DND-41 (cell line): Measurements from ENCODE around the gene AFF4.

Experiments used
- ATAC-seq: fragments of 200-7000 bp; cut with Tn5 transposase; 3 replicates; pipeline ENCODE4 v1.9.1; 2021; ENCODE audit warnings: low read depth; ENCODE audit not compliant: insufficient read depth
- DNase-seq: peaks from one replicate; pipeline ENCODE4 v3.0.0-alpha.2; 2020
- H2AFZ ChIP-seq: 2 replicates; pipeline ENCODE4 v1.6.0; 2012; ENCODE audit warnings: low read depth, low read length
- H3K27ac ChIP-seq: 2 replicates; pipeline ENCODE4 v1.5.1; 2012; ENCODE audit warnings: low read length, inconsistent platforms
- H3K27me3 ChIP-seq: fragments of 200-600 bp; sonication (generic); 2 replicates; pipeline ENCODE4 v1.6.0; 2012; ENCODE audit warnings: low read length, mild to moderate bottlenecking, inconsistent platforms; ENCODE audit not compliant: insufficient read depth, poor library complexity
- H3K36me3 ChIP-seq: 2 replicates; pipeline ENCODE4 v1.5.1; 2012; ENCODE audit warnings: low read length, inconsistent platforms; ENCODE audit not compliant: insufficient read depth
- H3K4me1 ChIP-seq: 2 replicates; pipeline ENCODE4 v1.5.1; 2012; ENCODE audit warnings: mild to moderate bottlenecking, low read length; ENCODE audit not compliant: insufficient read depth
- H3K4me2 ChIP-seq: 2 replicates; pipeline ENCODE4 v1.6.0; 2012; ENCODE audit warnings: mild to moderate bottlenecking, moderate library complexity, low read length, inconsistent platforms; ENCODE audit not compliant: insufficient read depth
- H3K4me3 ChIP-seq, 2 experiments: fragments of 200-600 bp in 1 of 2; shearing (Covaris generic) in 1 of 2; 2 replicates each; pipeline ENCODE4 v1.5.1; 2012 to 2016; ENCODE audit warnings: inconsistent platforms in 2 of 2, low read length in 2 of 2, mild to moderate bottlenecking in 2 of 2, low read depth in 1 of 2, moderate library complexity in 1 of 2
- H3K79me2 ChIP-seq: 2 replicates; pipeline ENCODE4 v1.6.0; 2012; ENCODE audit warnings: low read length, inconsistent platforms; ENCODE audit not compliant: insufficient read depth
- H3K9ac ChIP-seq: 2 replicates; pipeline ENCODE4 v1.6.0; 2012; ENCODE audit warnings: low read depth, mild to moderate bottlenecking, inconsistent platforms, low read length, moderate library complexity
- H3K9me3 ChIP-seq: 2 replicates; pipeline ENCODE4 v1.5.1; 2012; ENCODE audit warnings: low read length, moderate library complexity, mild to moderate bottlenecking, inconsistent platforms; ENCODE audit not compliant: insufficient read depth, severe bottlenecking
- H4K20me1 ChIP-seq: 2 replicates; pipeline ENCODE4 v1.6.0; 2012; ENCODE audit warnings: low read length; ENCODE audit not compliant: insufficient read depth
- EZH2 ChIP-seq: IDR thresholded peaks from 3 replicates; pipeline ENCODE4 v1.6.1; 2012; ENCODE audit warnings: borderline replicate concordance, low read depth, mild to moderate bottlenecking, moderate library complexity, low read length, inconsistent platforms; ENCODE audit not compliant: severe bottlenecking
- TF ChIP-seq, protein P1 (sequence below): IDR thresholded peaks from 2 replicates; pipeline ENCODE4 v1.5.1; 2012; ENCODE audit warnings: borderline replicate concordance, low read length, moderate library complexity, mild to moderate bottlenecking; ENCODE audit not compliant: poor library complexity, severe bottlenecking; ENCODE audit errors: extremely low read depth

AFF4 gene

DNA sequence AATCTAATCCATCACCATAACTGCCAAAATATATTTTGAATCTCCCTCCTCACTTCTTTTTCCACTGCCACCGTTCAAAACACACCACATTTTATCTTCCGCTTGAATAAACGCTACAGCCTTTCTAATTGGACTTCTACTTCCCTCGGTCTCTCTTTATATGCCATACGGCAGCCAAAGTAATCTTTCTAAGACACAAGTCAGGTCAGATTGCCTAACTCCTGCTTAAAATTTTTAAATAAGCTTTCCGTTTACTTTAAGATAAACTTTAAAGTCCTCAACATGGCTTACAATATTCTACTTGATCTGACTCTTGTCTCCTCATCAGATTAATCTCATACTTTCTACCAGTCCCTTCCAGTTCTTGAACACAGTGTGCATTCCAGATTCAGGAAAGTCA, 9.7 kb downstream of the AFF4 start:
- H3K27ac ChIP-seq: no peak overlapping the region
- H4K20me1 ChIP-seq: peaks cover 55% of the 10 kb centered on the region
- peaks cover 93% of the 10 kb centered on the region for H3K79me2 ChIP-seq
- H3K27me3 ChIP-seq: no peaks in the 10 kb centered on the region
- ATAC-seq (no peak), DNase-seq (no peak)
- no peak for TF ChIP-seq EZH2
- TF ChIP-seq, protein P1, sequence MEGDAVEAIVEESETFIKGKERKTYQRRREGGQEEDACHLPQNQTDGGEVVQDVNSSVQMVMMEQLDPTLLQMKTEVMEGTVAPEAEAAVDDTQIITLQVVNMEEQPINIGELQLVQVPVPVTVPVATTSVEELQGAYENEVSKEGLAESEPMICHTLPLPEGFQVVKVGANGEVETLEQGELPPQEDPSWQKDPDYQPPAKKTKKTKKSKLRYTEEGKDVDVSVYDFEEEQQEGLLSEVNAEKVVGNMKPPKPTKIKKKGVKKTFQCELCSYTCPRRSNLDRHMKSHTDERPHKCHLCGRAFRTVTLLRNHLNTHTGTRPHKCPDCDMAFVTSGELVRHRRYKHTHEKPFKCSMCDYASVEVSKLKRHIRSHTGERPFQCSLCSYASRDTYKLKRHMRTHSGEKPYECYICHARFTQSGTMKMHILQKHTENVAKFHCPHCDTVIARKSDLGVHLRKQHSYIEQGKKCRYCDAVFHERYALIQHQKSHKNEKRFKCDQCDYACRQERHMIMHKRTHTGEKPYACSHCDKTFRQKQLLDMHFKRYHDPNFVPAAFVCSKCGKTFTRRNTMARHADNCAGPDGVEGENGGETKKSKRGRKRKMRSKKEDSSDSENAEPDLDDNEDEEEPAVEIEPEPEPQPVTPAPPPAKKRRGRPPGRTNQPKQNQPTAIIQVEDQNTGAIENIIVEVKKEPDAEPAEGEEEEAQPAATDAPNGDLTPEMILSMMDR: no peak
- no peak overlapping the region for H3K4me3 ChIP-seq
- no peak overlapping the region for H3K4me2 ChIP-seq
- H2AFZ ChIP-seq: no peak overlapping the region
- H3K4me1 ChIP-seq: no peaks in the 10 kb centered on the region
- H3K36me3 ChIP-seq: peaks cover 14% of the 10 kb centered on the region
- no peak overlapping the region for H3K9ac ChIP-seq
- H3K9me3 ChIP-seq: no peaks in the 10 kb centered on the region

DNA sequence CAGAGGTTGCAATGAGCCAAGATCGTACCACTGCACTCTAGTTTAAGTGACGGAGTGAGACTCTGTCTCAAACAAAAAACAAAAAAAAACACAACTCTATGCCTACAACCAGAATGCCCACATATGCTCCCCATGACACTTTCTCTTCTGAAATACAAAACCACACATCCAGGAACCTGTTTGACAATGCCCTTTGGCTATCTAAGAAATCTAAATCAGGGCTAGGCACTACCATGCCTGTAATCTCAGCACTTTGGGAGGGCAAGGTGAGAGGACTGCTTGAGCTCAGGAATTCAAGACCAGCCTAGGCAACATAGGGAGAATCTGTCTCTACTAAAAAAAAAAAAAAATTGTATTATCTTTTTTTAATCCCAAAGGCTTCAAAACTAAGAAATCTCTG, 10.6 kb downstream of the AFF4 start:
- H3K27ac ChIP-seq: no peak overlapping the region
- TF ChIP-seq, protein P1: no peak
- TF ChIP-seq EZH2: no peak
- no peaks in the 10 kb centered on the region for H3K27me3 ChIP-seq
- no peak overlapping the region for H2AFZ ChIP-seq
- no peaks in the 10 kb centered on the region for H3K9me3 ChIP-seq
- H3K4me3 ChIP-seq: no peak overlapping the region
- H3K9ac ChIP-seq: no peak overlapping the region
- no peak overlapping the region for H3K4me2 ChIP-seq
- H4K20me1 ChIP-seq: peaks cover 59% of the 10 kb centered on the region
- DNase-seq: no peak
- no peaks in the 10 kb centered on the region for H3K4me1 ChIP-seq
- peaks cover 14% of the 10 kb centered on the region for H3K36me3 ChIP-seq
- no peak for ATAC-seq
- peaks cover 93% of the 10 kb centered on the region for H3K79me2 ChIP-seq

DNA sequence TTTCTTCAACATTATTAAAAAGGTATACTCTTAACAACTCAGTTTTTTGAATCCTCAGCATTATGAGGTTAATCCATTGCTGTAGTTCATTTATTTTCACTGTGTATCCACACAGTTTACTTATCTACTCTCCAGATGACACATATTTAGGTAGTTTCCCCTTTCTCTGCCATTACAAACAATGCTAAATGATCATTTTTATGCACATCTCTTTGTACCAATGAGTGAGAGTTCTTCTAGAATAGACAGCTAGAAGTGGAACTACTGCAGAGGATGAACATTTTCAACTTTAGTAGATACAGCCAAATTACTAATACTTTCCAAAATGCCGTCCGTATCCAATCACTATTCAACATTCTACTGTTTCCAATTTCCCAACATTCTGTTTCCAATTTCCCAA, 11.5 kb downstream of the AFF4 start:
- Histone ChIP-seq H3K79me2 (peaks cover 93% of the 10 kb centered on the region), H3K4me1 (no peaks in the 10 kb centered on the region), H2AFZ (no peak overlapping the region), H4K20me1 (peaks cover 61% of the 10 kb centered on the region), H3K4me3 (no peak overlapping the region), H3K4me2 (no peak overlapping the region), H3K9ac (no peak overlapping the region), H3K36me3 (peaks cover 12% of the 10 kb centered on the region), H3K27me3 (no peaks in the 10 kb centered on the region), H3K27ac (no peak overlapping the region), H3K9me3 (no peaks in the 10 kb centered on the region)
- no peak for ATAC-seq
- DNase-seq: no peak
- TF ChIP-seq EZH2: no peak
- TF ChIP-seq, protein P1: no peak

DNA sequence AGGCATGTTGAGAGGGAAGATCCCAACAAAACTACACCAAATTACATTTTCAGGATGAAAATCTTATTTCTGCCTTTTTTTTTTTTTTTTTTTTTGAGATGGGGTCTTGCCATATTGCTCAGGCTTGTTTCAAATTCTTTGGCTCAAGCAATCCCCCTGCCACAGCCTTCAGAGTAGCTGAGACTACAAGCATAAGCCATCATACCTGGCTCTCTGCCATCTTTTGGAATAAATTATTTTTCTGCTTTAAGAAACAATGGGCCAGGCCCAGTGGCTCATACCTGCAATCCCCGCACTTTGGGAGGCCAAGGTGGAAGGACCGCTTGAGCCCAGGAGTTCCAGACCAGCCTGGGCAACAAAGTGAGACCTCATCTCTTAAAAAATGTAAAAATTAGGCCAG, 14.3 kb downstream of the AFF4 start:
- H3K27me3 ChIP-seq: no peaks in the 10 kb centered on the region
- no peak overlapping the region for H3K4me2 ChIP-seq
- H3K9me3 ChIP-seq: no peaks in the 10 kb centered on the region
- H4K20me1 ChIP-seq: peaks cover 55% of the 10 kb centered on the region
- no peak overlapping the region for H3K27ac ChIP-seq
- H3K4me3 ChIP-seq: no peak overlapping the region
- H3K79me2 ChIP-seq: peaks cover 99% of the 10 kb centered on the region
- ATAC-seq (no peak), DNase-seq (no peak)
- H2AFZ ChIP-seq: no peak overlapping the region
- no peak overlapping the region for H3K9ac ChIP-seq
- H3K36me3 ChIP-seq: peaks cover 5% of the 10 kb centered on the region; the same call in 1 of the 2 replicates
- H3K4me1 ChIP-seq: no peaks in the 10 kb centered on the region
- no peak for TF ChIP-seq EZH2
- TF ChIP-seq, protein P1: no peak
